ENCODE measurements around the gene FARP2.

GRCh38 chr2:241522477-241522876 is 166.4 kb downstream of the FARP2 start:
- TF ChIP-seq MAX (IDR thresholded peaks at IDR 0.05; ENCODE audit: low read depth) (no peak), CTCF (IDR thresholded peaks at IDR 0.05) (no peak), POLR2AphosphoS5 (IDR thresholded peaks at IDR 0.05; ENCODE audit: low read depth, low read length) (no peak), EP300 (IDR thresholded peaks at IDR 0.05; ENCODE audit: borderline replicate concordance in 1 of 2, low read depth in 1 of 2, low read length in 1 of 2) (no peak), SMC3 (IDR thresholded peaks at IDR 0.05; ENCODE audit: low read depth, low read length) (no peak), TAF1 (IDR thresholded peaks at IDR 0.05; ENCODE audit: borderline replicate concordance, low read depth, low read length) (no peak), FOXJ3 (CRISPR knock-in tag; IDR thresholded peaks at IDR 0.05) (no peak), MXI1 (IDR thresholded peaks at IDR 0.05; ENCODE audit: low read depth, low read length) (no peak)
